Stromal cell of bone marrow (primary cell): ENCODE measurements around the gene ASCL1.

Experiments used
- DNase-seq: peaks from one replicate; pipeline ENCODE4 v3.0.0-alpha.2; 2012; ENCODE audit warnings: low read depth

The ASCL1 gene

GRCh38 chr12:102977945-102978706 lies 20.7 kb downstream of the ASCL1 start:
- no peak for DNase-seq

- no peak for DNase-seq
Measured at GRCh38 chr12:102980350-102980749, 22.9 kb downstream of the ASCL1 start.

- no peak for DNase-seq
Measured at GRCh38 chr12:102990419-102990818, 32.9 kb downstream of the ASCL1 start.

GRCh38 chr12:102992297-102992696 lies 34.8 kb downstream of the ASCL1 start:
- DNase-seq: no peak

- DNase-seq: no peak
Measured at GRCh38 chr12:102992720-102993119, 35.2 kb downstream of the ASCL1 start.

GRCh38 chr12:102993537-102993936 lies 36.1 kb downstream of the ASCL1 start:
- no peak for DNase-seq

GRCh38 chr12:102995372-102995771 lies 37.9 kb downstream of the ASCL1 start:
- no peak for DNase-seq
